HepG2 (cell line): ENCODE data around the gene IQCK. TPM values are rescaled to one million over a fixed set of nuclear protein-coding genes. Genes with fewer than 3 reads are reported as not detected.

ENCODE experiments used
- CREB1 ChIP-seq, 2 experiments: fragments of 450-650 bp in 1 of 2; IDR thresholded peaks; 2 replicates each; pipeline ENCODE4 v1.6.1; 2016 to 2017; ENCODE audit warnings: control low read depth in 1 of 2, mild to moderate bottlenecking in 1 of 2, missing compliant biosample characterization in 1 of 2, missing genetic modification characterization in 1 of 2
- FOSL1 ChIP-seq: sonication (generic); formaldehyde crosslinking; IDR thresholded peaks from 2 replicates; pipeline ENCODE4 v1.9.0; 2021; ENCODE audit warnings: missing genetic modification reagents, borderline replicate concordance
- NBN ChIP-seq: fragments of 450-650 bp; conservative IDR thresholded peaks from 2 replicates; pipeline ENCODE4 v1.6.1; 2017
- NCOA5 ChIP-seq: sonication (generic); formaldehyde crosslinking; IDR thresholded peaks from 2 replicates; pipeline ENCODE4 v1.4.0; 2020; ENCODE audit warnings: missing genetic modification reagents
- NR2F6 ChIP-seq, 2 experiments: IDR thresholded peaks; 2 replicates each; pipeline ENCODE4 v1.6.1; 2016; ENCODE audit warnings: antibody characterized with exemption in 1 of 2, mild to moderate bottlenecking in 1 of 2
- PRDM10 ChIP-seq: sonication (generic); formaldehyde crosslinking; IDR thresholded peaks from 2 replicates; pipeline ENCODE4 v1.4.0; 2020; ENCODE audit warnings: low read depth, missing genetic modification reagents
- RARA ChIP-seq: IDR thresholded peaks from 2 replicates; pipeline ENCODE4 v1.6.1; 2016; ENCODE audit warnings: missing genetic modification reagents, missing compliant biosample characterization
- SMC3 ChIP-seq: IDR thresholded peaks from 2 replicates; pipeline ENCODE4 v1.6.1; 2011; ENCODE audit warnings: low read length, improper control_type of control experiment
- TARDBP ChIP-seq: sonication (generic); formaldehyde crosslinking; IDR thresholded peaks from 2 replicates; pipeline ENCODE4 v1.8.0; 2022; ENCODE audit warnings: mild to moderate bottlenecking, missing genetic modification reagents
- TBX2 ChIP-seq: sonication (generic); formaldehyde crosslinking; IDR thresholded peaks from 2 replicates; pipeline ENCODE4 v1.5.0; 2020; ENCODE audit warnings: missing genetic modification reagents, mild to moderate bottlenecking, borderline replicate concordance
- XRCC5 ChIP-seq: fragments of 200-400 bp; formaldehyde crosslinking; optimal IDR thresholded peaks from 2 replicates; pipeline ENCODE3; 2017; ENCODE audit warnings: mild to moderate bottlenecking, low read length
- ZNF275 ChIP-seq: sonication (generic); formaldehyde crosslinking; IDR thresholded peaks from 2 replicates; pipeline ENCODE4 v1.8.0; 2022; ENCODE audit warnings: missing genetic modification reagents, mild to moderate bottlenecking, inconsistent platforms, borderline replicate concordance
- ZNF33A ChIP-seq: sonication (generic); formaldehyde crosslinking; IDR thresholded peaks from 2 replicates; pipeline ENCODE4 v1.5.1; 2020; ENCODE audit warnings: missing genetic modification reagents, mild to moderate bottlenecking, moderate library complexity, borderline replicate concordance
- ZNF441 ChIP-seq: sonication (generic); formaldehyde crosslinking; IDR thresholded peaks from 2 replicates; pipeline ENCODE4 v1.7.0; 2021; ENCODE audit warnings: missing genetic modification reagents, borderline replicate concordance
- ZNF652 ChIP-seq: IDR thresholded peaks from 2 replicates; pipeline ENCODE4 v1.6.1; 2016; ENCODE audit warnings: low read depth, borderline replicate concordance
- ZNF747 ChIP-seq: sonication (generic); formaldehyde crosslinking; IDR thresholded peaks from 2 replicates; pipeline ENCODE4 v1.8.1; 2023; ENCODE audit warnings: missing genetic modification reagents, mild to moderate bottlenecking, borderline replicate concordance
- ZNF83 ChIP-seq: sonication (generic); formaldehyde crosslinking; IDR thresholded peaks from 2 replicates; pipeline ENCODE4 v1.4.0; 2020; ENCODE audit warnings: missing genetic modification reagents, mild to moderate bottlenecking, borderline replicate concordance
- polyA plus RNA-seq, 8 experiments: library from polyadenylated mRNA; depleted of rRNA in 3 of 8; stranded (reverse) in 7 of 8; unstranded in 1 of 8; fragments of >200 nt; fragmentation: Illumina TruSeq in 4 of 8; extraction: Trizol in 4 of 8; gene quantifications; 2 replicates each; pipeline versions ENCODE4 v1.2.1 to v1.2.3, GENCODE V29; 2011 to 2016; ENCODE audit warnings: low read depth in 4 of 8, missing spikeins in 1 of 8, mixed read lengths in 1 of 8; ENCODE audit not compliant: insufficient read depth in 1 of 8
- total RNA-seq, 5 experiments: library from RNA; depleted of rRNA; stranded (reverse); fragments of >200 nt; fragmentation: Illumina TruSeq; extraction: Trizol; gene quantifications; 2 replicates each; pipeline ENCODE4 v1.2.3, GENCODE V29; 2016; ENCODE audit warnings: low read depth in 1 of 5
- TF ChIP-seq, protein P1 (sequence below): sonication (generic); formaldehyde crosslinking; IDR thresholded peaks from 2 replicates; pipeline ENCODE4 v1.8.0; 2022; ENCODE audit warnings: missing genetic modification reagents, low read depth, mild to moderate bottlenecking, borderline replicate concordance
- TF ChIP-seq, protein P2 (sequence below): IDR thresholded peaks from 2 replicates; pipeline ENCODE4 v1.4.0; 2020; ENCODE audit warnings: mild to moderate bottlenecking, missing genetic modification reagents

The IQCK gene
- total and polyA plus RNA-seq, 2 of the 13 experiments (the other 11 are each of a cell fraction or from before 2014, with no cell fraction given) = 5.1 to 7.3 TPM

DNA sequence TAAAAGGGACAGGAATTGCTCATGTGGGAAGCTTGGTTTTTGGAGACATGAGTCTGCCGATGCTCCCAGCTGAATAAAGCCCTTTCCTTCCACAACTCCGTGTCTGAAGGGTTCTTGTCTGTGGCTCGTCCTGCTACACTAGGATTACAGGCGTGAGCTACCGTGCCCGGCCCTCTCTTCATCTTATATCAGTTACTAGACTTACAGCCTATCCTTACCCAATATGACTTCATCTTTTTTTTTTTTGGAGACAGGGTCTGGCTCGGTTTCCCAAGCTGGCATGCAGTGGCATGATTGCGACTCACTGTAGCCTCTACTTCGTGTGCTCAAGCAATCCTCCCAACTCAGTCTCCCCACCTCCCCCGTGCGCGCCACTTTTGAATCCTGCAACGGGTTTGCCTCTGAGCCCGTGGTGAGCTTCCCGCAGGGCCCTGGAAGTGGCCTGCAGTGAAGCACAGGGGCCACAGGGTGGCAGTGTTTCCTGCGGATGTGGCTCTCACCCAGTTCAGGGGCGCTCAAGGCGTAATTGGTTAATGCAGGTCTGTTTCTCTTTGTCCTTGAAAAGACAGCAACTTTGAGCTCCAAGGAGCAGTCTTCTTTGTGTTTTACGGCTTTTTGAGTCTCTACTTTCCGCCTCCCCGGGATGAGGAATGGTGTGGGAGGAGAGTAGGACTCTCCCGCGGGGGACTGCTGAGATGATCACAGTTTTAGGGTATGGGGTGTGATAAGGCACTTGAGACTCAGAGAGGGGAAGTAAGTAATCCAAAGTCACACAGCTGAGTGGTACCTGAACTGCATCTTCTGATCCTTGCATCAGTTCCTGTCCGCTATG, 189.3 kb downstream of the IQCK start (continued):
- TF ChIP-seq FOSL1 = no peak
- peak; percentile 83 for TF ChIP-seq ZNF652 (CRISPR knock-in tag)
- TF ChIP-seq, protein P1, sequence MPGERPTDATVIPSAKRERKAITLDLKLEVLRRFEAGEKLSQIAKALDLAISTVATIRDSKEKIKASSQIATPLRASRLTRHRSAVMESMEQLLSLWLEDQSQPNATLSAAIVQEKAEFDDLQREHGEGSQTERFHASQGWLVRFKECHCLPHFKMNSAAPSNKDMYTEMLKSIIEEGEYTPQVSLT (CRISPR knock-in tag) = no peak
- TF ChIP-seq XRCC5 = peak; percentile 96
- TF ChIP-seq RARA = 0 out of 2 replicates have a peak, but pooled peaks have one; percentile 15
- no peak for TF ChIP-seq CREB1 (IDR thresholded peaks at IDR 0.05)
- TF ChIP-seq CREB1 (CRISPR knock-in tag; IDR thresholded peaks at IDR 0.05) = no peak
- TF ChIP-seq SMC3 = peak; percentile 98
- no peak for TF ChIP-seq NR2F6 (IDR thresholded peaks at IDR 0.05)
- TF ChIP-seq NR2F6 (CRISPR knock-in tag; IDR thresholded peaks at IDR 0.05) = no peak
- no peak for TF ChIP-seq TARDBP (CRISPR knock-in tag)
- TF ChIP-seq ZNF441 (CRISPR knock-in tag) = no peak
- TF ChIP-seq ZNF33A (CRISPR knock-in tag) = no peak
- no peak for TF ChIP-seq ZNF275 (CRISPR knock-in tag)
- 0 out of 2 replicates have a peak, but pooled peaks have one; percentile 37 for TF ChIP-seq PRDM10 (CRISPR knock-in tag)
- TF ChIP-seq, protein P2, sequence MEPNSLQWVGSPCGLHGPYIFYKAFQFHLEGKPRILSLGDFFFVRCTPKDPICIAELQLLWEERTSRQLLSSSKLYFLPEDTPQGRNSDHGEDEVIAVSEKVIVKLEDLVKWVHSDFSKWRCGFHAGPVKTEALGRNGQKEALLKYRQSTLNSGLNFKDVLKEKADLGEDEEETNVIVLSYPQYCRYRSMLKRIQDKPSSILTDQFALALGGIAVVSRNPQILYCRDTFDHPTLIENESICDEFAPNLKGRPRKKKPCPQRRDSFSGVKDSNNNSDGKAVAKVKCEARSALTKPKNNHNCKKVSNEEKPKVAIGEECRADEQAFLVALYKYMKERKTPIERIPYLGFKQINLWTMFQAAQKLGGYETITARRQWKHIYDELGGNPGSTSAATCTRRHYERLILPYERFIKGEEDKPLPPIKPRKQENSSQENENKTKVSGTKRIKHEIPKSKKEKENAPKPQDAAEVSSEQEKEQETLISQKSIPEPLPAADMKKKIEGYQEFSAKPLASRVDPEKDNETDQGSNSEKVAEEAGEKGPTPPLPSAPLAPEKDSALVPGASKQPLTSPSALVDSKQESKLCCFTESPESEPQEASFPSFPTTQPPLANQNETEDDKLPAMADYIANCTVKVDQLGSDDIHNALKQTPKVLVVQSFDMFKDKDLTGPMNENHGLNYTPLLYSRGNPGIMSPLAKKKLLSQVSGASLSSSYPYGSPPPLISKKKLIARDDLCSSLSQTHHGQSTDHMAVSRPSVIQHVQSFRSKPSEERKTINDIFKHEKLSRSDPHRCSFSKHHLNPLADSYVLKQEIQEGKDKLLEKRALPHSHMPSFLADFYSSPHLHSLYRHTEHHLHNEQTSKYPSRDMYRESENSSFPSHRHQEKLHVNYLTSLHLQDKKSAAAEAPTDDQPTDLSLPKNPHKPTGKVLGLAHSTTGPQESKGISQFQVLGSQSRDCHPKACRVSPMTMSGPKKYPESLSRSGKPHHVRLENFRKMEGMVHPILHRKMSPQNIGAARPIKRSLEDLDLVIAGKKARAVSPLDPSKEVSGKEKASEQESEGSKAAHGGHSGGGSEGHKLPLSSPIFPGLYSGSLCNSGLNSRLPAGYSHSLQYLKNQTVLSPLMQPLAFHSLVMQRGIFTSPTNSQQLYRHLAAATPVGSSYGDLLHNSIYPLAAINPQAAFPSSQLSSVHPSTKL (CRISPR knock-in tag) = peak; percentile 54
- no peak for TF ChIP-seq NCOA5 (CRISPR knock-in tag)
- no peak for TF ChIP-seq ZNF747 (CRISPR knock-in tag)
- 0 out of 2 replicates have a peak, but pooled peaks have one; percentile 17 for TF ChIP-seq TBX2 (CRISPR knock-in tag)
- no peak for TF ChIP-seq ZNF83 (CRISPR knock-in tag)
- no peak for TF ChIP-seq NBN
